ENCODE data around the gene ZBTB7C.

DNA sequence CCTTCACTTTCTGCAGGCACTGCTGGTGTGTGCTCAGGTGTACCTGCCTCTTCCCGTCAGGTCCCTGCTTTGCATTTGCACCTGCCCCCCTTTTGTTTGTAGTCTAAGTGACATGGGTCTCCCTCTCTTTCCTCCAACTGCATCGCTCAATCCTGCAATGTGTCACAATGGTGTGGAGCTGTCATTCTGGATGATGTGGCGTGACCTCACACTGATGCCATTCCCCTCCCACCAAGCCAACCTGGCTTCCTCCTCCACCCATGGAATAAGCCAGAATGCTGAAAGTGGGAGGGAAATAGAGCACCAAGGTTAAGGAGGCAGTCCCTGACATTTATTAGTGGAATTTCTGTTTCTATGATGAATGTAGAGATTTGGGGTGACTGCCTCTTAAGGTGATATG is 156.7 kb downstream of the ZBTB7C start:
- TF ChIP-seq, protein P1, sequence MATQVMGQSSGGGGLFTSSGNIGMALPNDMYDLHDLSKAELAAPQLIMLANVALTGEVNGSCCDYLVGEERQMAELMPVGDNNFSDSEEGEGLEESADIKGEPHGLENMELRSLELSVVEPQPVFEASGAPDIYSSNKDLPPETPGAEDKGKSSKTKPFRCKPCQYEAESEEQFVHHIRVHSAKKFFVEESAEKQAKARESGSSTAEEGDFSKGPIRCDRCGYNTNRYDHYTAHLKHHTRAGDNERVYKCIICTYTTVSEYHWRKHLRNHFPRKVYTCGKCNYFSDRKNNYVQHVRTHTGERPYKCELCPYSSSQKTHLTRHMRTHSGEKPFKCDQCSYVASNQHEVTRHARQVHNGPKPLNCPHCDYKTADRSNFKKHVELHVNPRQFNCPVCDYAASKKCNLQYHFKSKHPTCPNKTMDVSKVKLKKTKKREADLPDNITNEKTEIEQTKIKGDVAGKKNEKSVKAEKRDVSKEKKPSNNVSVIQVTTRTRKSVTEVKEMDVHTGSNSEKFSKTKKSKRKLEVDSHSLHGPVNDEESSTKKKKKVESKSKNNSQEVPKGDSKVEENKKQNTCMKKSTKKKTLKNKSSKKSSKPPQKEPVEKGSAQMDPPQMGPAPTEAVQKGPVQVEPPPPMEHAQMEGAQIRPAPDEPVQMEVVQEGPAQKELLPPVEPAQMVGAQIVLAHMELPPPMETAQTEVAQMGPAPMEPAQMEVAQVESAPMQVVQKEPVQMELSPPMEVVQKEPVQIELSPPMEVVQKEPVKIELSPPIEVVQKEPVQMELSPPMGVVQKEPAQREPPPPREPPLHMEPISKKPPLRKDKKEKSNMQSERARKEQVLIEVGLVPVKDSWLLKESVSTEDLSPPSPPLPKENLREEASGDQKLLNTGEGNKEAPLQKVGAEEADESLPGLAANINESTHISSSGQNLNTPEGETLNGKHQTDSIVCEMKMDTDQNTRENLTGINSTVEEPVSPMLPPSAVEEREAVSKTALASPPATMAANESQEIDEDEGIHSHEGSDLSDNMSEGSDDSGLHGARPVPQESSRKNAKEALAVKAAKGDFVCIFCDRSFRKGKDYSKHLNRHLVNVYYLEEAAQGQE (IDR thresholded peaks at IDR 0.05; ENCODE audit: insufficient read depth in 1 of 2, low read depth in 2 of 2, low read length in 2 of 2), result no peak
- TF ChIP-seq TAF1 (IDR thresholded peaks at IDR 0.05; ENCODE audit: borderline replicate concordance, insufficient read depth, low read length), result no peak
